ENCODE results near the gene MAP2.

Gene MAP2, protein sequence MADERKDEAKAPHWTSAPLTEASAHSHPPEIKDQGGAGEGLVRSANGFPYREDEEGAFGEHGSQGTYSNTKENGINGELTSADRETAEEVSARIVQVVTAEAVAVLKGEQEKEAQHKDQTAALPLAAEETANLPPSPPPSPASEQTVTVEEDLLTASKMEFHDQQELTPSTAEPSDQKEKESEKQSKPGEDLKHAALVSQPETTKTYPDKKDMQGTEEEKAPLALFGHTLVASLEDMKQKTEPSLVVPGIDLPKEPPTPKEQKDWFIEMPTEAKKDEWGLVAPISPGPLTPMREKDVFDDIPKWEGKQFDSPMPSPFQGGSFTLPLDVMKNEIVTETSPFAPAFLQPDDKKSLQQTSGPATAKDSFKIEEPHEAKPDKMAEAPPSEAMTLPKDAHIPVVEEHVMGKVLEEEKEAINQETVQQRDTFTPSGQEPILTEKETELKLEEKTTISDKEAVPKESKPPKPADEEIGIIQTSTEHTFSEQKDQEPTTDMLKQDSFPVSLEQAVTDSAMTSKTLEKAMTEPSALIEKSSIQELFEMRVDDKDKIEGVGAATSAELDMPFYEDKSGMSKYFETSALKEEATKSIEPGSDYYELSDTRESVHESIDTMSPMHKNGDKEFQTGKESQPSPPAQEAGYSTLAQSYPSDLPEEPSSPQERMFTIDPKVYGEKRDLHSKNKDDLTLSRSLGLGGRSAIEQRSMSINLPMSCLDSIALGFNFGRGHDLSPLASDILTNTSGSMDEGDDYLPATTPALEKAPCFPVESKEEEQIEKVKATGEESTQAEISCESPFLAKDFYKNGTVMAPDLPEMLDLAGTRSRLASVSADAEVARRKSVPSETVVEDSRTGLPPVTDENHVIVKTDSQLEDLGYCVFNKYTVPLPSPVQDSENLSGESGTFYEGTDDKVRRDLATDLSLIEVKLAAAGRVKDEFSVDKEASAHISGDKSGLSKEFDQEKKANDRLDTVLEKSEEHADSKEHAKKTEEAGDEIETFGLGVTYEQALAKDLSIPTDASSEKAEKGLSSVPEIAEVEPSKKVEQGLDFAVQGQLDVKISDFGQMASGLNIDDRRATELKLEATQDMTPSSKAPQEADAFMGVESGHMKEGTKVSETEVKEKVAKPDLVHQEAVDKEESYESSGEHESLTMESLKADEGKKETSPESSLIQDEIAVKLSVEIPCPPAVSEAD (N-terminal part only)

GRCh38 chr2:209423562-209424198 is at the start of gene MAP2:
Gene MAP2 (plus strand): TSS chr2:209424047. CDS start chr2:209653171, 229,124 bp downstream.
- peak; percentile 81 to 84 for ATAC-seq

DNA sequence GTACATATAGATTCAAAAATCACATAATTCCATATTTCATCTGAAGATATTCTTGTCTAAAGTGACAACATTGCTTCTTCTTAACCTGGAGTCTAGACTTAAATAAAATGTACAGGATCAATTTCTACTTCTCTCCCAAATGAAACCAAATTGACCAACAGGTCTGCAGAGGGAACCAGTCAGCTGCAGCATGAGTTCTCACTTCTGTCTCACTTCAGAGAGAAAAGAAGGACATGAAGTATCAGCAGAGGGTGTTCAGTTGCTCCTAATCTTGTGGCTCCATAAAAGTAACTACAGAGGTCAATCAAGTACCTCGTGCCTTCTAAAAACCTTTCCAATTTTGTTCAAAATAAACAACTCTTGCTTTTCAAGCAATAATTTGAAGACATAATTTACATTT is 47.2 kb upstream of the MAP2 start:
- no peak for ATAC-seq

DNA sequence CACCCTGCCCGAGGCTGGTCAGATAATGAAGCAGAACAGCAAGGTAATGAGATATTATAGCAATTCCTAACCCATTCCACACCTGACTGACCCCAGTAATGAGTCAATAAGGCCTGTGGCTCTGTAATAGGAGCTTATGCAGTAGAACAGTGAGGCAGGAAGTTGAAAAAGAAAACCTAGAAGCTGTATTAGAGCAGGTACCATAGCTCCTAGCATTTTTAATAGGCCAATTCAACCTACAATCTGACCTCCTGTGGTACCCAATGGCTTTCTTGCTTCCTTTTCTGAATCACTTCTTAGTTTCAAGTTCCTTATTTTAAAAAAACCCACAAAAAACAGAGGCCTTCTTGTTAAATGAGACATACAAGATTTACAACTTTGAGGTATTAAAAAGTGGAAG is 43.6 kb upstream of the MAP2 start:
- ATAC-seq = no peak

- ATAC-seq = no peak
These were observed 42.8 kb upstream of the MAP2 start for GRCh38 chr2:209381091-209381490.

DNA sequence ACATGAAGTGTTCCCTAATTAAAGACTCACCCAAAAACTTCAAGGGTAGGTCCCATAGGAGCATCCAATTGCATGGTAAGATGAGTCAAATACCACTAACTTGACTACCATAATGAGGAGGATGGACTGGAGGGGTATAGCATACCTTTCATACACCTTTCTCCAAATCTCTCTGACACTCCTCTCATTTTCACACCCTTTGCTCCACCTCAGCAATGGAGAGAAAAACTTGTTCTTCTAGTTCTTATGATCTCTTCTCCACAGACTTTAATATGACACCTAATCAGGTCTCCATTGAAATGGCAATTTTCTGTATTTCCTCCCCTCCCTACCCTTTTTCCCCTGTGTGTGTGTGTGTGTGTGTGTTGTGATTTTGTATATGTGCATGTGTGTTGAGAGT is 41.1 kb upstream of the MAP2 start:
- ATAC-seq = no peak

DNA sequence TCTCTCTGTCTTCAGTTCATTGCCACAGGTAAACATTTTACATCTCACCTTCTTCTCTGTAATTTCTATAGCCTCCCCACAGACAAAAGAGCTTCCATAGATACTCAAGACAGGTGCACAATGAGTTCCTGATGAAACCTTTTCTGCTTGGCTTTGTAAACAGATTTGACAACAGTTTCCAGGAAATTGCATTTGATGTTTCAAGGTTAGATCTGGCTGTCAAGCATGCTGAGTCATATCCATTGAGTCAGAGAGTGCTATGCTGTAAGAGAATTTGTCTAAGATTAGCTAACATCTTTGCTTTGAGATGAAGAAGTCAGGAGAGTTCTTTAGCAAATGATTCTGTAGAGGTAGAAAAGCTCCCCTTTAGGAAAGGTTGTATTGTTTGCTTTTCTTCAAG is 40.6 kb upstream of the MAP2 start:
- no peak for ATAC-seq

- ATAC-seq = no peak
These were observed 36.5 kb upstream of the MAP2 start for GRCh38 chr2:209387389-209387788.

GRCh38 chr2:209388446-209389037 is 35.3 kb upstream of the MAP2 start:
- ATAC-seq = no peak

DNA sequence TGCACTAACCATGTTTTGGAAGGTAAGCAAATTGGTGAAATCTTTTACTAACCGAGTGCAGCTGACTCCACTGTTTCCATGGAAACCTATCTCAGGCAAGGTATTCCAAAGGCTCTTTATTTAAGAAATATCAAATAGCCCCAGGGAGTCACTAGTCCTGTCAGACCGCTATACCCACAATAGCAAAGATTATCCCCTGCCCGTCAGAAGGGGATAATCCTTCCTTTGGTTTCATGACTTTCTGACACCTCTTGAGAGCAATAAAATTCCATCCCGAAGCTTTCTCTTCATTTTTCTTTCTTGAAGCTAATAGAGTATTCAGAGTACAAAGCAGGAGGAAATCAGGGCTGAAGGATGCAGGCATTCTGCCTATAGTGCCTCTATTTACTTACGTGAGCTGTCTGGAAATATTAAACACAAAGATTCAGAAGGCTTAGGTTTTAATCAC is 34.7 kb upstream of the MAP2 start:
- ATAC-seq = no peak

- no peak for ATAC-seq
These were observed 33.0 kb upstream of the MAP2 start for GRCh38 chr2:209390839-209391238.

DNA sequence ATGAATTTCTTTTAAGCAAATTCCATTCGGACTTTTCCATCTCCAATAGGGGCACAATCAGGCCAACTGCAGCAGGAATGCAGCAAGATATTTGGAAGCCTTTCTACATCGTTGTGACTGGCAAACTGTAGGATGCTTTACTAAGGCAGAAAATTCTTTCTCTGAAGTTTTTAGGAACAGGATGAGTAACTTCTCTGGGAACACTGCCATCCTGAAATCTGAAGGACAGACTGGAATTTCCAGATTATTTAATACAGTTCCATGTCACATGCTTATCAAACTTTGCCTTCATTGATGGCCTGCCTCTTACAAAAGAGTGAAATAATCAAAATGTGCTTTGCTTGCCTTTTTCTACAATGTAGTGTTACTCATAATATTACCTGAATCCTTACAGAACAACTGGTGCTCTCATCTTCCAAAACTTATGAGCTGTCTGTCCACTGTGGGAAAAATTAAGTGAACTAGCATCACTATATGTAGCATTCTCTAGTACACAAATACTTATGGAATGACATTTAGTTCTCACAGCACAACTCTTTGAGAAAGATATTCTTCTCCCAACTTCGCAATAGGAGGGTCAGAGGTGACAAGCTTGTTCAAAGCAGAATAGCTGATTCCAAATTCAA is 32.0 kb upstream of the MAP2 start:
- ATAC-seq = no peak

- no peak for ATAC-seq
These were observed 28.6 kb upstream of the MAP2 start for GRCh38 chr2:209395229-209395628.

DNA sequence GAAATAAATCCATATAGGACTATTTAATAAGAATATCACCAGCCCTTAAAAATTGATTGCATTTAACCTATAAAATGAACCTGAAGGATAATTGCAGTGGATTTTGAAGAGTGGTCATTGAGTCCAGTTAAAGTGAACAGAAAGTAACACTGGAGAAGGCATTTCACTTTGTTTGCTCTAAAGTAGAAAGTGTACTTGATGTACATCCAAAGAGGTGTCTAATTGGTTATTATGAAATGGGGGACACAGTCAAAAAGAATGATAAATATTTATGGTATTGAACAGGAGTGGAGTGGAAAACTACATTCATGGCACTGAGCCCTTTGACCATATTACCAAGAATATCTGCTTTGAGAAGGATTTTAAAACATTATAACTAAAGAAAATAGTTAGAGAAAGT is 28.2 kb upstream of the MAP2 start:
- ATAC-seq = no peak

DNA sequence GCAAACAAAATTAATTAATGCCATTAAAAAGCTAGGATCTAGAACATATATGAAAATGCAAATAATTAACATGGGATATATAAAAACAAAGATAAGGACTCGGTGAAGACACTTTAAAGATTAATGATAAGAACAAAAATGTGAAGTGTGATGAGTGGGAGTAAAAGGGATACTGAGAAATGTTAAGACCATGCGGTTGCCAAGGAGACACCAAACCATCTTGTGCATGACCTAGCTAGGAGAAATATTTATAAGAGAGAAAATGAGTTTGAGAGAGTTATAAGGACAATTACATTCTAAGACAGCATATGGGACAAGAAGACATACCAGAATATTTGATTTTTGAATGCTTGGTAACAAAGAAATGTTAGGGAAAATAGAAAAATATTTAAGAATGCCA is 25.4 kb upstream of the MAP2 start:
- ATAC-seq = no peak

GRCh38 chr2:209401788-209402187 is 22.1 kb upstream of the MAP2 start:
- no peak for ATAC-seq

DNA sequence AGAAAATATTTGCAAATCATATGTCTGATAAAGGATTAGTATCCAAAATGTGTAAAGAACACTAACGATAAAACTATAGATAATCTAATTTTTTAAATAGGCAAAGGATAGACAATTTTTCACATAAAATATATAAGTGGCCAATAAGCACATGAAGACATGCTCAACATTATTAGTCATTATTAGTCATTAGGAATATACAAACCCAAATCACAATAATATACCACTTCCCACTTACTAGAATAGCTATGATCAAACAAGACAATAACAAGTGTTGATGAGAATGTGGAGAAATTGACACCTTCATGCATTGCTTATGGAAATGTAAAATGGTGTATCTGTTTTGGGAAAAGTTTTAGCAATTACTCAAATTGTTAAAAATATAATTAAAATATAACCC is 12.6 kb upstream of the MAP2 start:
- ATAC-seq = no peak

DNA sequence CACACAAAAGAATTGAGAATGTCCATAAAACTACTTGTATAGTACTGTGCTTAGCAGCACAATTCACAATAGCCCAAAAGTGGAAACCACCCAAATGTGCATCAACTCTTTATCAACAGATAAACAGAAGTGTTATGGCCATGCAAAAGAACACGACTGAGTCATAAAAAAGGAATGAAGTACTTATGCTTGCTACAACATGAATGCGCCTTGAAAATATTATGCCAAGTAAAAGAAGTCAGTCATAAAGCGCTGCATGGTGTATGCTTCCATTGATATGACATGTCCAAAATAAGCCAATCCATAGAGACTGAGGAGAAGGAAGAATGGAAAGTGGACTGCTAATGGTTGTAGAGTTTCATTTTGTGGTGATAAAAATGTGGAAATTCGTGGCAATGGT is 12.1 kb upstream of the MAP2 start:
- no peak for ATAC-seq

GRCh38 chr2:209413311-209414014 is 10.4 kb upstream of the MAP2 start:
- no peak for ATAC-seq

GRCh38 chr2:209416913-209417312 is 6.9 kb upstream of the MAP2 start:
- no peak for ATAC-seq

DNA sequence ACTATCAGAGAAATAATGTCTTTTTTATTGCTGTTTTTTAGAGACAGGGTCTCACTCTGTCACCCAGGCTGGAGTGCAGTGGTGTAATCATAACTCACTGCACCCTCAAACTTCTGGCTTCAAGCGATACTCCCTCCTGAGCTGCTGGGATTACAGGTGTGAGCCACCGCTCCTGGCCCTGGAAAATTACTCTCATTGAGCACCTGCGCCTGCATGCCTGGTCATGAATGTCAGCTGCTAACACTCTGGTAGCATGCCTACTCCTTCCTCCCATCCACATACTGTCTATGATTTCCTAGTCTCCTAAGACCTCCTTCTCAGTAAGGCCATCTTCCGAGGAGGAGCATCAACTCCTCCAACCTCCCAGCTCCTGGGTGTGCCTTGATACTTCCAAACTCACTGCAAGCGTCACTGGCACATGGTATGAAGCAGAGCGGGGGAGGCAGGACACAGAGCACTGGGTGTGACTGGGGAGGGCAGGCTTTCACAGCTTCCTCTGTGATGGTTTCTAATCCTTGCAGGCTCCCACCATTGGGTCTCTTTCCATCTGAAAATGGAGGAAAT is 1.6 kb upstream of the MAP2 start:
- no peak for ATAC-seq

- peak; percentile 13 to 17 for ATAC-seq
These were observed 403 bp downstream of the MAP2 start for GRCh38 chr2:209424199-209424701.

Measured in activated CD4-positive, CD25-positive, alpha-beta regulatory T cell treated with anti-CD3 and anti-CD28 coated beads, Interleukin-2, amount 50 U/mL, for 24 hours (primary cell).